SK-N-SH (cell line): ENCODE measurements around the gene CCT8L2. TPM values are rescaled to one million over a fixed set of nuclear protein-coding genes. Genes with fewer than 3 reads are reported as not detected.
"Not testable (repeated sequence)": the region's sequence is repeated elsewhere in the genome, so short reads cannot be mapped to it uniquely, and the experiment has no call there.

Source experiments
- CTCF ChIA-PET: fragments of 300-600, 350-600 bp; formaldehyde crosslinking; extraction: SDS; loops from one replicate; lab custom pipeline; 2021; lab: Yijun Ruan, JAX
- POLR2A ChIA-PET: fragments of 350-600 bp; sonication (Branson Sonifier 250); formaldehyde crosslinking; extraction: SDS; loops from one replicate; lab custom pipeline; 2020; ENCODE audit warnings: antibody characterized with exemption, inconsistent platforms; lab: Yijun Ruan, JAX
- DNase-seq: peaks from one replicate; pipeline ENCODE4 v3.0.0; 2012
- H2AFZ ChIP-seq: fragments of 200-600 bp; sonication (generic); 2 replicates; pipeline ENCODE4 v1.8.1; 2016; ENCODE audit warnings: antibody characterized with exemption, mild to moderate bottlenecking, low read depth
- H3F3A ChIP-seq: fragments of 200-600 bp; sonication (generic); replicated peaks from 2 replicates; pipeline ENCODE3; 2016; ENCODE audit warnings: antibody characterized with exemption, mild to moderate bottlenecking; ENCODE audit not compliant: insufficient read depth
- H3K27ac ChIP-seq, 2 experiments: fragments of 200-500 bp in 1 of 2; fragments of 200-600 bp in 1 of 2; sonication (Bioruptor generic) in 1 of 2; sonication (generic), shearing (Covaris generic) in 1 of 2; 2 replicates each; pipeline versions ENCODE4 v1.5.1 to v1.6.1; 2014 to 2016; ENCODE audit warnings: low read depth in 2 of 2, inconsistent platforms in 1 of 2, low read length in 1 of 2, mild to moderate bottlenecking in 1 of 2, mixed read lengths in 1 of 2
- H3K27me3 ChIP-seq: fragments of 200-600 bp; sonication (generic), shearing (Covaris generic); 2 replicates; pipeline ENCODE4 v1.6.1; 2016; ENCODE audit warnings: mixed run types; ENCODE audit not compliant: insufficient read depth
- H3K36me3 ChIP-seq, 2 experiments: fragments of 200-500 bp in 1 of 2; fragments of 200-600 bp in 1 of 2; sonication (Bioruptor generic) in 1 of 2; sonication (generic) in 1 of 2; replicated peaks in 1 of 2; 2 replicates each; pipeline versions ENCODE3 to v1.5.1; 2014 to 2016; ENCODE audit warnings: low read length in 1 of 2, mild to moderate bottlenecking in 1 of 2; ENCODE audit not compliant: insufficient read depth in 2 of 2, control insufficient read depth in 1 of 2
- H3K4me1 ChIP-seq, 2 experiments: fragments of 200-500 bp in 1 of 2; fragments of 200-600 bp in 1 of 2; sonication (Bioruptor generic) in 1 of 2; sonication (generic), shearing (Covaris generic) in 1 of 2; 2 replicates each; pipeline versions ENCODE4 v1.5.1 to v1.6.1; 2014 to 2016; ENCODE audit warnings: low read depth in 1 of 2, low read length in 1 of 2, mixed run types in 1 of 2; ENCODE audit not compliant: insufficient read depth in 2 of 2, control insufficient read depth in 1 of 2
- H3K4me2 ChIP-seq: fragments of 200-600 bp; sonication (generic), shearing (Covaris generic); 2 replicates; pipeline ENCODE4 v1.6.1; 2017; ENCODE audit warnings: mixed run types
- H3K4me3 ChIP-seq, 2 experiments: fragments of 200-500 bp in 1 of 2; fragments of 200-600 bp in 1 of 2; sonication (Bioruptor generic) in 1 of 2; sonication (generic), shearing (Covaris generic) in 1 of 2; 2 replicates each; pipeline versions ENCODE4 v1.5.1 to v1.8.1; 2014 to 2016; ENCODE audit warnings: low read depth in 2 of 2, inconsistent platforms in 1 of 2, low read length in 1 of 2, mild to moderate bottlenecking in 1 of 2, mixed read lengths in 1 of 2, moderate library complexity in 1 of 2
- H3K79me2 ChIP-seq: fragments of 200-600 bp; sonication (generic); 2 replicates; pipeline ENCODE4 v1.8.1; 2017; ENCODE audit warnings: mild to moderate bottlenecking; ENCODE audit not compliant: insufficient read depth
- H3K9ac ChIP-seq: fragments of 200-600 bp; sonication (generic); 2 replicates; pipeline ENCODE4 v1.6.1; 2017; ENCODE audit warnings: mixed run types
- H3K9me2 ChIP-seq: fragments of 200-600 bp; sonication (generic); 2 replicates; pipeline ENCODE4 v1.6.1; 2017; ENCODE audit warnings: mixed run types
- H3K9me3 ChIP-seq: fragments of 200-600 bp; sonication (generic); 2 replicates; pipeline ENCODE4 v1.6.1; 2017; ENCODE audit warnings: mixed run types, mild to moderate bottlenecking, moderate library complexity
- H4K20me1 ChIP-seq: fragments of 200-600 bp; sonication (generic); 2 replicates; pipeline ENCODE4 v1.6.1; 2017; ENCODE audit warnings: mild to moderate bottlenecking, mixed run types; ENCODE audit not compliant: insufficient read depth
- CTCF ChIP-seq: fragments of 200-600 bp; sonication (generic); IDR thresholded peaks from 2 replicates; pipeline ENCODE4 v1.6.1; 2017; ENCODE audit warnings: antibody characterized with exemption, mild to moderate bottlenecking, moderate library complexity
- MXI1 ChIP-seq: IDR thresholded peaks from 2 replicates; pipeline ENCODE4 v1.6.1; 2012; ENCODE audit warnings: mild to moderate bottlenecking, low read depth, low read length, improper control_type of control experiment
- RXRA ChIP-seq: IDR thresholded peaks from 2 replicates; pipeline ENCODE4 v1.4.0; 2012; ENCODE audit warnings: low read depth, mild to moderate bottlenecking, borderline replicate concordance
- TEAD4 ChIP-seq: IDR thresholded peaks from 2 replicates; pipeline ENCODE4 v1.4.0; 2012; ENCODE audit warnings: mild to moderate bottlenecking, borderline replicate concordance; ENCODE audit not compliant: insufficient read depth
- USF1 ChIP-seq: IDR thresholded peaks from 2 replicates; pipeline ENCODE4 v1.4.0; 2012; ENCODE audit warnings: low read depth, borderline replicate concordance
- WGBS: methylation state at CpG from one replicate; pipeline ENCODE4 v1.1.6; 2017; ENCODE audit warnings: low lambda C conversion rate; 5-methylcytosine and 5-hydroxymethylcytosine counted together
- polyA plus RNA-seq, 3 experiments: library from polyadenylated mRNA; depleted of rRNA; stranded (reverse); fragments of >200 nt; gene quantifications; 2 replicates each; pipeline ENCODE4 v1.2.3, GENCODE V29; 2012

CCT8L2 gene
- polyA plus RNA-seq, 1 of the 3 experiments (the other 2 are of a cell fraction) = not detected

DNA sequence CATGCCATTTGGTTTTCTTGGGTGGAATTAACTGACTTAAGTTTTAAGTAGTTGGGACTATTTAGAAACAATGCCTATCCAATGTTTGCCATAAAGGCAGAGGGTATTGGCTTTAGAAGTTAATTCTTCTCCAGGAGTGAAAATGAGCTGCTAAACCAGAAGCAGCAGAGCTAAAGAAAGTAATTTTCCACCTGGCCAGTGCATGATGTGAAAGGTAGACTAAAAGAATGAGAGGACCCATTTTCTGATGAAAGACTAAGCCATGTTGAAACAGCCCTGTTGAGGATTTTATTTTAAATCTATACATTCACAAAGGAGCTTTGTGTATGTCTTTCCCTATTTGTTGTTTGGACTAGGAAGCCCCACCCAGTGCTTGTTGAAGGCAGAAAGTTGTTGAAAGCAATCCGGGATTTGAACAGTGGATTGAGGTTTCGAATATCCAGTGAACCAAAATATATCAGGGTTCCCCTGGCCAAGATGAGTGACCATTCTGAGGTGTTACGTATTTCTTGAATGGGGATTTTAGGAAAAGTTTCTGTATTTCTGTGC is 23.9 kb upstream of the CCT8L2 start:
- CTCF ChIA-PET, H3K4me2 ChIP-seq, H3K4me3 ChIP-seq, H4K20me1 ChIP-seq, H3K36me3 ChIP-seq, H3K9ac ChIP-seq, DNase-seq, H2AFZ ChIP-seq, H3K79me2 ChIP-seq, H3K9me3 ChIP-seq, H3F3A ChIP-seq, H3K4me1 ChIP-seq, H3K9me2 ChIP-seq, POLR2A ChIA-PET, H3K27ac ChIP-seq: not testable (repeated sequence)
- peaks cover 15% of the 10 kb centered on the region; the same call in 1 of the 2 replicates for H3K27me3 ChIP-seq
- WGBS = 2% methylated on average over 3 of the region's 3 CpGs

- DNase-seq, H3K79me2 ChIP-seq, H3K36me3 ChIP-seq, POLR2A ChIA-PET, H3K4me1 ChIP-seq, H2AFZ ChIP-seq, H3K9me3 ChIP-seq, H3K9me2 ChIP-seq, H3F3A ChIP-seq, H3K4me3 ChIP-seq, H3K4me2 ChIP-seq, H3K27ac ChIP-seq, CTCF ChIA-PET, H3K9ac ChIP-seq, H4K20me1 ChIP-seq: not testable (repeated sequence)
- H3K27me3 ChIP-seq = peaks cover 16% of the 10 kb centered on the region; the same call in 1 of the 2 replicates
- WGBS = 0% methylated on average over 5 of the region's 5 CpGs
Observed at GRCh38 chr22:16615606-16616245, 23.1 kb upstream of the CCT8L2 start.

GRCh38 chr22:16609548-16610261 is 17.1 kb upstream of the CCT8L2 start:
- Histone ChIP-seq H3K9ac (no peak overlapping the region), H3K36me3 (no peaks in the 10 kb centered on the region), H3K27me3 (peaks cover 30% of the 10 kb centered on the region), H3K9me2 (no peaks in the 10 kb centered on the region), H3K27ac (no peak overlapping the region), H3F3A (no peaks in the 10 kb centered on the region), H3K4me2 (no peak overlapping the region), H3K4me3 (no peak overlapping the region), H3K79me2 (no peaks in the 10 kb centered on the region), H3K9me3 (no peaks in the 10 kb centered on the region), H3K4me1 (no peaks in the 10 kb centered on the region), H4K20me1 (no peaks in the 10 kb centered on the region), H2AFZ (no peak overlapping the region)
- no peak for TF ChIP-seq RXRA
- TF ChIP-seq TEAD4 = no peak
- no peak for TF ChIP-seq CTCF
- TF ChIP-seq MXI1 = no peak
- TF ChIP-seq USF1 = no peak
- WGBS = 4% methylated on average over 28 of the region's 77 CpGs
- ChIA-PET POLR2A (no interaction called here), CTCF (interaction anchor here (0.5 kb wide), 1 partner anchor 30 kb away, joined by 3 read pairs; no protein-coding TSS in a partner anchor)
- no peak for DNase-seq
